Breast epithelium (tissue), 3 donors: ENCODE data around the gene HIVEP3.

Experiments used
- CTCF ChIP-seq, 3 donors: fragments of 450-650 bp; IDR thresholded peaks; one replicate each; pipeline ENCODE4 v1.5.1; 2016 to 2017; ENCODE audit warnings: antibody characterized with exemption in 3 of 3, mild to moderate bottlenecking in 3 of 3, moderate library complexity in 3 of 3
- POLR2A ChIP-seq: fragments of 450-650 bp; IDR thresholded peaks from one replicate; pipeline ENCODE4 v1.6.1; 2016; ENCODE audit warnings: antibody characterized with exemption, mild to moderate bottlenecking, moderate library complexity
- POLR2AphosphoS5 ChIP-seq, 3 donors: sonication (generic); formaldehyde crosslinking; IDR thresholded peaks; one replicate each; pipeline ENCODE4 v1.6.1; 2017; ENCODE audit warnings: antibody characterized with exemption in 3 of 3

- TF ChIP-seq CTCF (IDR thresholded peaks at IDR 0.05) (no peak), POLR2A (no peak), POLR2AphosphoS5 (IDR thresholded peaks at IDR 0.05) (no peak)
Observed at GRCh38 chr1:41462680-41463004, 456.1 kb downstream of the HIVEP3 start.
